ENCODE results near the gene NEURL1. TPM values are rescaled to one million over a fixed set of nuclear protein-coding genes. Genes with fewer than 3 reads are reported as not detected.

NEURL1 gene
- polyA plus RNA-seq, 1 experiment: 0.58 TPM

- H3K4me3 ChIP-seq (ENCODE audit: low read depth, low read length): no peak overlapping the region
- ChIA-PET POLR2A (interaction anchor here (0.5 to 1.1 kb wide), 3 partner anchors 43 to 198 kb away, joined by 3 to 9 read pairs (median 5); no protein-coding TSS in a partner anchor), CTCF (interaction anchor here (1.0 to 4.4 kb wide), 4 partner anchors 12 to 69 kb away, joined by 4 to 30 read pairs (median 8); no protein-coding TSS in a partner anchor)
- H3K27me3 ChIP-seq (ENCODE audit: control insufficient read depth, insufficient read depth, low read length): no peaks in the 10 kb centered on the region
- no peak for TF ChIP-seq CTCF (IDR thresholded peaks at IDR 0.05; ENCODE audit: insufficient read depth, low read depth, low read length)
- peak; percentile 86 for DNase-seq (ENCODE audit: low read depth)
- peaks cover 36% of the 10 kb centered on the region for H3K36me3 ChIP-seq (ENCODE audit: control insufficient read depth, insufficient read depth, low read length)
These were observed 123.4 kb downstream of the NEURL1 start for GRCh38 chr10:103616705-103617601.

GRCh38 chr10:103617602-103618385 is 124.3 kb downstream of the NEURL1 start:
- Histone ChIP-seq H3K27me3 (ENCODE audit: control insufficient read depth, insufficient read depth, low read length) (no peaks in the 10 kb centered on the region), H3K36me3 (ENCODE audit: control insufficient read depth, insufficient read depth, low read length) (peaks cover 38% of the 10 kb centered on the region), H3K4me3 (ENCODE audit: low read depth, low read length) (no peak overlapping the region)
- ChIA-PET POLR2A (no interaction called here), CTCF (interaction anchor here (0.6 to 4.4 kb wide), 5 partner anchors 13 to 269 kb away, joined by 3 to 30 read pairs (median 6); no protein-coding TSS in a partner anchor)
- DNase-seq (ENCODE audit: low read depth): no peak
- no peak for TF ChIP-seq CTCF (IDR thresholded peaks at IDR 0.05; ENCODE audit: insufficient read depth, low read depth, low read length)

GRCh38 chr10:103618575-103619423 is 125.3 kb downstream of the NEURL1 start:
- Histone ChIP-seq H3K36me3 (ENCODE audit: control insufficient read depth, insufficient read depth, low read length) (peaks cover 36% of the 10 kb centered on the region), H3K4me3 (ENCODE audit: low read depth, low read length) (no peak overlapping the region), H3K27me3 (ENCODE audit: control insufficient read depth, insufficient read depth, low read length) (no peaks in the 10 kb centered on the region)
- CTCF ChIA-PET: interaction anchor here (1.1 to 2.3 kb wide), 7 partner anchors 13 to 68 kb away, joined by 3 to 8 read pairs (median 3); no protein-coding TSS in a partner anchor
- POLR2A ChIA-PET: no interaction called here
- TF ChIP-seq CTCF (IDR thresholded peaks at IDR 0.05; ENCODE audit: insufficient read depth, low read depth, low read length): no peak
- peak; percentile 28 for DNase-seq (ENCODE audit: low read depth)

- DNase-seq (ENCODE audit: low read depth): no peak
- peaks cover 45% of the 10 kb centered on the region for H3K36me3 ChIP-seq (ENCODE audit: control insufficient read depth, insufficient read depth, low read length)
- TF ChIP-seq CTCF (IDR thresholded peaks at IDR 0.05; ENCODE audit: insufficient read depth, low read depth, low read length): no peak
- ChIA-PET POLR2A (interaction anchor here (0.7 kb wide), 1 partner anchor 16 kb away, joined by 3 read pairs; no protein-coding TSS in a partner anchor), CTCF (interaction anchor here (1.1 to 2.1 kb wide), 5 partner anchors 12 to 67 kb away, joined by 3 to 8 read pairs (median 3); no protein-coding TSS in a partner anchor)
- H3K4me3 ChIP-seq (ENCODE audit: low read depth, low read length): no peak overlapping the region
- no peaks in the 10 kb centered on the region for H3K27me3 ChIP-seq (ENCODE audit: control insufficient read depth, insufficient read depth, low read length)
These were observed 126.2 kb downstream of the NEURL1 start for GRCh38 chr10:103619424-103620351.
